ENCODE measurements around the gene CGREF1.
"Not testable (repeated sequence)": the region's sequence is repeated elsewhere in the genome, so short reads cannot be mapped to it uniquely, and the experiment has no call there.

Gene CGREF1

DNA sequence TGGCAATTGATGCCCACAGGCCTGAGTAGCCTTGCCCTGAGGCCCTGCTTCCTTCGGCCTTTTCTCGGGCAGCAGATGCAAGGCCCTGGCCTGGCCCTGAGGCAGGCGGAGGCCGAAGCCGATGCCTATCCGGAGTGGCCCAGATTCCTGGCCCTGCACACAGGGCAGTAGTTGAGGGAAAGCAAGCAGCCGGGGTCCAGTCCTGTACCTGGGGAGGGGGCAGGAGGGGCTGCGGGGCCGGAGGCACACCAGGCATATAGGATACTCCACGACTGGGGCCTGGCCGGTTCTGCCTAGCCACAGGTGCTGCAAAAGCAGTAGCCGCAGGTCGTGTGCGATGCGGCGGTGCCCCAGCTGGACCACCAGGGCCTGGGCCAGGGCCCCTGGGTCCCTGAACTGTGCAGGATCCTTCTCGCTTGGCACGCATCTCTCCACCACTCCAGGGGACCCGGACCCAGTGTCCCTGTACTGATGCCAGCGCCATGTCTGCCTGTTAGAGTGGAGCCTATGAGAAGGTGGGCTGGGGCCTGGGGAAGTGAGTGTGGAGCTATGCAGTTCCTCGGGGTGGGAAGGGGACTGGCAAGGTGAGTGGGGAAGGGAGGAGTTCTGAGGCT, 18.5 kb upstream of the CGREF1 start:
- DNase-seq, result no peak

DNA sequence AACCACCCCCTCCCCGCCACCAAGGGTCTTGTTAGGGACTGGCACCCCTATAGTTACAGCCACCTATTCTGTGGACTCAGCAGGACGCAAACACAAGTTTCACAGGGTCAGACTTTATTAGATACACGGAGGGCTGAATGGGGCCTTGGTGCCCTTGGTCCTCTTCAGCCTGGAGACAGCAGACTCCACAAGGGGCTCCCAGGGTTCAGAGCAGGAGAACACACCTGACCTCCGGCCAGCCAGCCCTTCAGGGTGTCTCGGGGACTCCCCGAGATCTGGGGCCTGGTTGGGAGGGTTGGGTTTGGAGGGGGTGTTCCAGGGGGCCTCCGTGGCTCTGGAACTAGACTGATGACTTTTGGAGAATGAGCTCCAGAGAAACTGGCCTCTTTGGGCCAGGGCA, 17.8 kb upstream of the CGREF1 start:
- DNase-seq, result no peak

GRCh38 chr2:27135478-27135955, 16.6 kb upstream of the CGREF1 start:
- DNase-seq, result no peak

- no peak for DNase-seq
These were observed 16.0 kb upstream of the CGREF1 start for GRCh38 chr2:27134781-27135477.

DNA sequence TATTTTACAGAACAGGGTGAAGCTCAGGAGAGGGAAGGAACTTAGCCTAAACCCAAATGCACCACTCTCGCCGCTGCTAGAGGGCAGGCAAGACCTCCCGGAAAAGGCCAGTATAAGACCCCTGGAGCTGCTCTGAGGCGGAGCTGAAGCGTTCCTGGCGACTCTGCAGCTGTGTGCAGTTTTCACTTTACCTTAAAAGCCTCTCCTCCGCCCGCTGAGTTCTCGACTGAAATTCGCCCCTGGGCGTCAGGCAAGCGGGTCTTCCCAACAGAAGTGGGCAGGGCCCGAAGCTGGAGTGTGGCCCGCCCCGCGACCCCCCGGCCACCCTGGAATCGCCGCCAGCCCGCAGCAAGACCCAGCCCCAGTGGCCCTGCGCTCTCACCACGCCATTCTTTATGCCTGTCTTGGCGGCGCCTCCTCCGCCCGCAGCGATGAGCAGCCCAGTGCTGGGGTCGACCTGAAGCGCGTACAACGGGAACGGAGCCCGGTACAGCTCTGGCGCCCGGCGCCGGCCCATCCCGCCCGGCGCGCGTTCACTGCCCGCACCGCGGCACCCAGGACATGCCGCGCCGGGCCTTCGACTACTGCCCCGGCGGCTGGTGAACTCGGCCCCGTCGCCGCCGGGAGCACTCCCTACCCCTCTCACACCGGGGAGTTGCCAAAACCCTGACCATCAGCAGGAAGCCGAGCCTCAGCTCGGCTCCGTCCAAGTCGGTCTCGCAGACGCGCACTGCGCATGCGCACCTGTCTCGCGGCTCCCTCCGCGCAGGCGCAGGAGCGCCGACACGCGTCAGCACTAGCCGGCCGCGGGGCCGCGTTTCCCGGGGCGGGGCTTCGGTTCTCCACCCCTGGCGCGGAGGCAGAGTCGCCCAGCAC, 15.2 kb upstream of the CGREF1 start, which contains the start of gene PREB:
TSS of gene PREB (minus strand) at position 732 of the 876 bp plus-strand sequence. CDS start at position 517, 215 bp downstream.
- peak; percentile 99 for DNase-seq

DNA sequence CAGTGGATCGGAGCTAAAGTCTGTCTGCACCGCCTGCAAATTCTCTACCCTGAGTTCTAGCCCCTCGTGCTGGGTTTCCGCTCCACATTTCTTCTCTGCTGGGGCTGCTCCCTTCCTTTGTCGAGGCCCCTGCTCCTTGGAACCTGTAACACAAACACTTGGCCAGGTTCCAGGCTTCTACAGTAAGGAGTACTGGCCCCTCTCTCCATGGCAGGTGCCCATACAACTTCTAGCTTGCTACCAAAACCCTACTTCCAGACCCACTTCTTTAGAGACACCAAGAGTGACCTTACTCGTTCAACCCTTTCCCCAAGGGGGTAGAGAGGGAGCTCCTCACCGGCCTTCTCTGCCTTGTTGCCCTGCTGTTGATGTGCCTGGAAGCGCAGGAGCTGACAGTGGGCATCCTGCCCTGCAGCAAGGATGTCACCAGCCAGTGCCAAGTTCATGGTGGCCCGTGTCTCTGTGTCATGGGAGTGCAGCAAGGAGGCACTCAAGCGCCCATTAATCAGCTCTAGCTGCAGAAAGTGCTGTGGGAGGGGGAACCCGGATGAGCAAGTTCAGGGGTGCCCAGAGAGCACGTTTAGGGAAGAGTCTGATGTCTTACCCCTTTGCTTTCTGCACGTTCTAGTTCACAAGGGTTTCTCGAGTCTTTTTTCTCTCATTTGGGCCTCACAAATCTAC, 14.4 kb upstream of the CGREF1 start:
- peak in 1 of 2 donors; percentile 13 for DNase-seq

- no peak for DNase-seq
These were observed 12.5 kb upstream of the CGREF1 start for GRCh38 chr2:27131429-27131828.

GRCh38 chr2:27130396-27130795, 11.5 kb upstream of the CGREF1 start:
- DNase-seq, result no peak

GRCh38 chr2:27128668-27129571, 10.0 kb upstream of the CGREF1 start:
- no peak for DNase-seq

DNA sequence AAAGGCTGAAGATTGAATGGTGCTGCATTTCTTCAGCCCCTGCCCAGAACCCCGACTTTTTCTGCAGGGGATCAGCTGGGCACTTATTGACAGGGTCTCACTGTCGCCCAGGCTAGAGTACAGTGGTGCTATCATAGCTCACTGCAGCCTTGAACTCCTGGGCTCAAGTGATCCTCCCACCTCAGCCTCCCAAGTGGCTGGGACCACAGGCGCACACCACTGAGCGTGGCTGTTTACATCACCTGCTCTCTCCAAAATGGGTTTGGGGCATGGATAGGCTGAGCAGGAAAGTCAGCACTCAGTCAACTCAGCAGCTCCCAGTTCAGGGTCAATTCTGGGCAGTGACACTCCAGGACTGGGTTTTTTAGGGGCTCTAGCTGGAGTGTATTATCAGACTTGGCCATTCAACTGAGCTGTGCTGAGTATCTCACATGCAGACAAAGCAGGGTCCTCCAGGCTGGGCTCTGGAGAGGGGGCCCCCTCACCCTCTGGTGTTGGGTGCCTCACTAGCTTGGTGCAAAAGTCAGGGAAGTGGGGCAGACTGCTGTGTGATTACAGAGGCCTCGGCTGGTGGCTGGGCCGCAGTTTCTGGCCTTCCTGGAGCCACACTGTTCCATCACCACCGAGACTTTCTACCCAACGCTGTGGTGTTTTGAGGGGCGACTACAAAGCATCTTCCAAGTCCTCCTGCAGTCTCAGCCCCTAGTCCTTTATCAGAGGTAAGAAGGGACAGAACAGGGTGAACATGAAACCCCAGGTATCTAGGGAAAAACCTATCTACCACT, 9.1 kb upstream of the CGREF1 start:
- no peak for DNase-seq

- no peak for DNase-seq
These were observed 7.4 kb upstream of the CGREF1 start for GRCh38 chr2:27126252-27126710.

- no peak for DNase-seq
These were observed 6.2 kb upstream of the CGREF1 start for GRCh38 chr2:27125104-27125503.

DNA sequence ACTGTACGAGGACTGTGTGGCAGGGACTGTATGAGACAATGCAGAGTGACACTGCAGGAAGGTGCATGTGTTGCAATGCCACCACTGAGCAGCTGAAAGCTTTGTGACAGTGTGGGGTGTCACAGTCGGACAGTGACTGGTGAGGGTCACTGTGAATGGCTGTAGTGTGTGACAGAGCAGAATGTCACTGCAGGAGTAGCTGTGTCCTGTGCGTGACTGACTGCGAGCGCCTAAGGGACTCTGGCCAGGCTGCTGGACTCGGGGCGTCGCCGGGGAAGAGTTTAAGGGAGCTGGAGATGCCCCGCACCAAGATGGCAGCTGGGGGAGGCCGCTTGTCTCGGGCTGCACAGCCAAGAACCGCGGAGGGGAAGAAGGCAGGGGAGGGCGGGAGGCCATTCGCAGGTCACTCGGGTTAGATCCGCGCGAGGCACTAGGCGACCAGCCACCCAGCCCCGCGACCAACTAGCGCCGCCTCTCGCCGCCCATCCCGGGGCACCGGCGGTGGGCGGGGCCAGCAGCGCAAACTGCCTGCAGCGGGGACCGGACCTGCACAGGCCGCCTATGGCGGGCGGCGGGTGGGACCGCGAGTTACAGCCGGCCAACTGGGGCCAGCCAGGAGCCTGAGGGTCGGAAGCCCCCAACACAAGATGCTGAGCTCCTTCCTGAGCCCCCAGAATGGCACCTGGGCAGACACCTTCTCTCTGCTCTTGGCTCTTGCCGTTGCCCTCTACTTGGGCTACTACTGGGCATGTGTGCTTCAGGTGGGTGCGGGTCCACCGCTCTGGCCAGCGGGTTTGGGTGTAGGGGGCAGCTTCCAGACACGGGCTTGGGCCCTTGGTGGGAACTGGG, 4.6 kb upstream of the CGREF1 start, which contains the start of gene ABHD1:
TSS of gene ABHD1 (plus strand) at position 514 of the 849 bp plus-strand sequence. CDS start at position 648, 134 bp downstream.
- peak; percentile 48 to 52 for DNase-seq

DNA sequence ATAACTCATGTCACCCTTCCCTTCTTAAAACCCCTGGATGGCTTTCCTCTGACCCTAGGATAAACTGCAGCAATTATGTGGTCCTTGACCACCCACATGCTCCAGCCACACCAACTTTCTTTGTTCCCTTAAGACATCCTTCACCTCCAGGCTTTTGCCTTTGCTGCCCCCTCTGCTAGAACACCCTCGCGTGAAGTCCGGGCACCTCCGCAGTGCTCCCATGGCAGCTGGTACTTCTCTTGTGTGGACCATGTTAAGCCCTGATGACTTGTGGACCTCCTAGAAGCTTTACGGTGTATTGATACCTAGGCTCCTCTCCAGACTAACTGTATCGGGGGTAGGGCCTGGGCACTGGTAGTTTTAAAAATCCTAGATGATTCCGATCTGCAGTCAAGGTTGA, 3.9 kb upstream of the CGREF1 start:
- DNase-seq, result no peak

DNA sequence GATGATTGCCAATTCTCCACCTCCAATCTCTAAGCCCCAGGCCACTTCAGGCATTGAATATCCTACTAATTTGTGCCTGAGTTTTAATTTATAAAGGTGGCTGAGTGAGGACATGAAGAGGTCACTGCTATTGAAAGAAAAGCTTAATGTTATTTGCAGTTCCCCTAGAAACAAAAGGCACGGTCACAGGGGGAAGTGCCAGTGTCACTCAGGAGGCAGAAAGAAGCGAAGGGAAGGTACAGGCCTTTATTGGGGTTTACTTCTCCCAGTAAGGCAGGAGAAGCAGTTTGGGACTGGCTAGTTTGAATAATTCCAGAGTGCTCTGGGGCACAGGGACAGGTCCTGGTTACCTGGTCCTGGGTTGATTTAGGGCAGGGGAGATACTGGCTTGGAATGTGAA, 3.0 kb upstream of the CGREF1 start:
- DNase-seq, result no peak

DNA sequence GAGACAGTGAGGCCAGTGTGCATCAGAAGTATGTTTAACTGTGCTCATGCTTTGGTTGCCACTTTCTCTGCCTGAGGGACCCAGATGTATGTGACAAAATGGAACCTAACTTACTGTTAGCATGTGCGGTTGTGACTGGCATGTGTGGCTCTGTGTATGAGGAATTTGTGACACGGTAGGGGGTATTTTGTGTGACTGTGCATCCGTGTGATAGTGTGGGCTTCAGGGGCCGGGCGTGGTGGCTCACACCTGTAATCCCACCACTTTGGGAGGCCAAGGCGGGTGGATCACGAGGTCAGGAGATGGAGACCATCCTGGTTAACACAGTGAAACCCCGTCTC, 372 bp upstream of the CGREF1 start:
- not testable (repeated sequence) for DNase-seq

GRCh38 chr2:27117995-27118524, 868 bp downstream of the CGREF1 start:
- no peak for DNase-seq

GRCh38 chr2:27115519-27115918, 3.4 kb downstream of the CGREF1 start:
- no peak for DNase-seq

DNA sequence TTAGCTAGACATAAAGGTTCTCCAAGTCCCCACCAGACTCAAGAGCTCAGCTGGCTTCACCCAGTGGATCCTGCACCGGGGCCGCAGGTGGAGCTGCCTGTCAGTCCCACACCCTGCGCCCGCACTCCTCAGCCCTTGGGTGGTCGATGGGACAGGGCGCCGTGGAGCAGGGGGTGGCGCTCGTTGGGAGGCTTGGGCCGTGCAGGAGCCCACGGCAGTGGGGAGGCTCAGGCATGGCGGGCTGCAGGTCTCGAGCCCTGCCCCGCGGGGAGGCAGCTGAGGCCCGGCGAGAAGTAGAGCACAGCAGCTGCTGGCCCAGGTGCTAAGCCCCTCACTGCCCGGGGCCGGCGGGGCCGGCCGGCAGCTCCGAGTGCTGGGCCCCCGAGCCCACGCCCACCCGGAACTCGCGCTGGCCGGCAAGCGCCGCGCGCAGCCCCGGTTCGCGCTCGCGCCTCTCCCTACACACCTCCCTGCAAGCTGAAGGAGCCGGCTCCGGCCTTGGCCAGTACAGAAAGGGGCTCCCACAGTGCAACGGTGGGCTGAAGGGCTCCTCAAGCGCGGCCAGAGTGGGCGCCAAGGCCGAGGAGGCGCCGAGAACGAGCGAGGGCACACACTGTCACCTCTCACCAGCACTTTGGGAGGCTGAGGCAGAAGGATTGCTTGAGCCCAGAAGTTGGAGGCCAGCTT, 7.4 kb downstream of the CGREF1 start:
- DNase-seq, result not testable (repeated sequence)
